NCI-H1694 (cell line): ENCODE data around the gene RIMBP3B.
"Not testable (repeated sequence)": the region's sequence is repeated elsewhere in the genome, so short reads cannot be mapped to it uniquely, and the experiment has no call there.

Experiments used
- DNase-seq: peaks from one replicate; lab custom pipeline; 2025; lab: John Stamatoyannopoulos, UW

Gene RIMBP3B

GRCh38 chr22:21383701-21384467, at the start of gene RIMBP3B:
TSS of gene RIMBP3B (plus strand) at chr22:21383751. CDS start at chr22:21383859, 108 bp downstream.
- not testable (repeated sequence) for DNase-seq

GRCh38 chr22:21357527-21357926, 26.0 kb upstream of the RIMBP3B start:
- not testable (repeated sequence) for DNase-seq

- DNase-seq, result not testable (repeated sequence)
These were observed 23.0 kb upstream of the RIMBP3B start for GRCh38 chr22:21360525-21360924.

GRCh38 chr22:21362473-21362872, 21.1 kb upstream of the RIMBP3B start:
- DNase-seq, result not testable (repeated sequence)

GRCh38 chr22:21363061-21363460, 20.5 kb upstream of the RIMBP3B start:
- DNase-seq, result not testable (repeated sequence)

GRCh38 chr22:21363803-21364202, 19.7 kb upstream of the RIMBP3B start:
- not testable (repeated sequence) for DNase-seq

GRCh38 chr22:21364362-21364761, 19.2 kb upstream of the RIMBP3B start:
- DNase-seq, result not testable (repeated sequence)

- not testable (repeated sequence) for DNase-seq
These were observed 18.2 kb upstream of the RIMBP3B start for GRCh38 chr22:21365337-21365736.

GRCh38 chr22:21368603-21369310, 14.8 kb upstream of the RIMBP3B start:
- DNase-seq, result not testable (repeated sequence)

GRCh38 chr22:21375880-21376279, 7.7 kb upstream of the RIMBP3B start:
- not testable (repeated sequence) for DNase-seq

GRCh38 chr22:21384468-21385357, 1.2 kb downstream of the RIMBP3B start:
- DNase-seq, result not testable (repeated sequence)

GRCh38 chr22:21389480-21389879, 5.9 kb downstream of the RIMBP3B start:
- DNase-seq, result not testable (repeated sequence)

GRCh38 chr22:21390013-21390412, 6.5 kb downstream of the RIMBP3B start:
- DNase-seq, result not testable (repeated sequence)

- DNase-seq, result not testable (repeated sequence)
These were observed 11.1 kb downstream of the RIMBP3B start for GRCh38 chr22:21394613-21395012.

- not testable (repeated sequence) for DNase-seq
These were observed 17.8 kb downstream of the RIMBP3B start for GRCh38 chr22:21401197-21401969.

- DNase-seq, result not testable (repeated sequence)
These were observed 19.3 kb downstream of the RIMBP3B start for GRCh38 chr22:21402763-21403314.

GRCh38 chr22:21407139-21407538, 23.6 kb downstream of the RIMBP3B start:
- not testable (repeated sequence) for DNase-seq

GRCh38 chr22:21407792-21408191, 24.2 kb downstream of the RIMBP3B start:
- not testable (repeated sequence) for DNase-seq

GRCh38 chr22:21416375-21416774, 32.8 kb downstream of the RIMBP3B start:
- not testable (repeated sequence) for DNase-seq

- DNase-seq, result not testable (repeated sequence)
These were observed 33.7 kb downstream of the RIMBP3B start, which contains the start of gene HIC2 for GRCh38 chr22:21417227-21417746. TSS of gene HIC2 (plus strand) at chr22:21417371. CDS start at chr22:21442832, 25,461 bp downstream.
